HG03354 (cell line): ENCODE results near the gene CAMTA1.

Source experiments
- ATAC-seq: cut with Tn5 transposase; IDR thresholded peaks from one replicate; pipeline ENCODE4 v1.9.1; 2021; ENCODE audit warnings: mild to moderate bottlenecking; ENCODE audit not compliant: unreplicated experiment, poor library complexity, severe bottlenecking

Gene CAMTA1

DNA sequence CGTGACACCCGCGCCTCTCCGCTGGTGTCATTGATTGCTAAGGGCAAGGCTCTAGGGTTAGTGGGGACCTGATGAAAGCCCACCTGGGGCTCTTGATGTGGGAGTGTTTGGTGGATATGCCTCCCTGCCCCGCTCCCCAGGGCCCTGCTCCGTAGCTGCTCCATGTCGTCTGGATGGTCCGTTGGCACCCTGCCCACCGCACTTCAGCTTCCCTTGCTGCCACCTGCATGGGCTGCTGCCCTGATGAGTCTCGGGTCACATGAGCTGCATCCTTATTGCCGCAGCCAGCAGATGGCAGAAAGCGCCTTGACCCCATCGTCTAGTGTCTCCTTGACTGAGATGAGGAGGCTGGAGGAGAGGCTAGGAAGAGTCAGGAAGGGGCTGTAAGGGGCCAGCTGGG lies 439.4 kb downstream of the CAMTA1 start:
- no peak for ATAC-seq

DNA sequence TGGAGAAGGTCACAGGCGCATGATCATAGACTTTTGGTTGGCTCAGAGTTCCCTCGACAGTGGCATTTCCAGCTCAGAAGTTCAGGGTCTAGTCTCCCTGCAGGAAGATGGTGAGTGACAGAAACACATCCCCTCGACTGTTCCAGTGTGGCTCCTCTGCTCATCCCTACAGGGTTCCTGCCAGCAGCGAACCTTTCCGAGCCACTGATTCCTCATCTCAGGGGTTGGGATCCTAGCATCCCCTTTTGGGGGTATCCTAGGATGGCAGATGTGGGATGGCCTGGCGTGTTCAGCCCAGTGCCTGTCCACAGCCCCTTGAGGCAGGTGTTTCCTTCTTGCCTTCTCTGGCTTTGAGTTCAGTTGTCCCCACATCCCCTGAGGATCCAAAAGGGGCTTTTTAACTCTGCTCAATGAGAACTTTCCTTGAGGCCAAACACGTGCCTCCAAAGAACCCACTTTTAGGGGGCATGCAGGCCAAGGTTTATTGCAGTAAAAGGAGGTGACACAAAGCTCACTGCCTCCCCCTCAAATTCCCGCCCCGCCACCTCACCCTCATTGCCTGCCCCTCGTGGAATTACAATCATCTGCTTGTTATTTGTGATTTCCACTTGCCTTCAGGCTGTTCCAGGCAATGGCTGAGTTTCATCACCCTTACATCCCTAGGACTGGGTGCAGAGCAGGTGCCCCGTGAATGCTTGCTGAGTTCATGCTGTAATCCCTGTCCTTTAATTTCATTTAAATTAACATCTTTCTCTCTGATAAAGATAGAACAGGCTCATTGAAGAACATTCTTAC lies 440.7 kb downstream of the CAMTA1 start:
- ATAC-seq, result no peak

- ATAC-seq, result no peak
These were observed 442.4 kb downstream of the CAMTA1 start for GRCh38 chr1:7227654-7228053.

GRCh38 chr1:7228252-7228961 lies 443.2 kb downstream of the CAMTA1 start:
- no peak for ATAC-seq

DNA sequence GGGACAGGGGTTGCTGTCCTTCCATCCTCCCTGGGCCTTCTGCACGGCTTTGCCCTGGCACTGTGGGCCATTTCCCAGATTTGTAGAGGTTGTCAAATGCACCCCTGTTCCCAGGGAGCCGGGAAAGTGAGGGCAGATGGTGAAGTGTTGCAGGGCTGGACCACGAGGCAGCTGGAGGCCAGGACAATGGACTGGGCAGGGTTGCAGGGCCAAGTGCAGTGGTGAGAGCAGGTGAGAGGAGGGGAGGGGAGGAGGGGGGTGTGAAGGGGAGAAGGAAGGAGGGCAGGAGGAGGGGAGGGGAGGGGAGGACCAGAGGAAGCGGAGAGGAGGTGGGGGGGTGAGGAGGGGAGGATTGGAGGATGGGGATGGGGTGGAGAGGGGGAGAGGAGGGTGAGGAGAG lies 443.9 kb downstream of the CAMTA1 start:
- no peak for ATAC-seq

GRCh38 chr1:7229696-7230631 lies 444.7 kb downstream of the CAMTA1 start:
- ATAC-seq, result no peak

- no peak for ATAC-seq
These were observed 447.4 kb downstream of the CAMTA1 start for GRCh38 chr1:7232441-7233236.

- no peak for ATAC-seq
These were observed 447.9 kb downstream of the CAMTA1 start for GRCh38 chr1:7233237-7233540.

GRCh38 chr1:7233646-7234470 lies 448.6 kb downstream of the CAMTA1 start:
- ATAC-seq, result no peak

GRCh38 chr1:7234471-7234755 lies 449.2 kb downstream of the CAMTA1 start:
- ATAC-seq, result no peak

DNA sequence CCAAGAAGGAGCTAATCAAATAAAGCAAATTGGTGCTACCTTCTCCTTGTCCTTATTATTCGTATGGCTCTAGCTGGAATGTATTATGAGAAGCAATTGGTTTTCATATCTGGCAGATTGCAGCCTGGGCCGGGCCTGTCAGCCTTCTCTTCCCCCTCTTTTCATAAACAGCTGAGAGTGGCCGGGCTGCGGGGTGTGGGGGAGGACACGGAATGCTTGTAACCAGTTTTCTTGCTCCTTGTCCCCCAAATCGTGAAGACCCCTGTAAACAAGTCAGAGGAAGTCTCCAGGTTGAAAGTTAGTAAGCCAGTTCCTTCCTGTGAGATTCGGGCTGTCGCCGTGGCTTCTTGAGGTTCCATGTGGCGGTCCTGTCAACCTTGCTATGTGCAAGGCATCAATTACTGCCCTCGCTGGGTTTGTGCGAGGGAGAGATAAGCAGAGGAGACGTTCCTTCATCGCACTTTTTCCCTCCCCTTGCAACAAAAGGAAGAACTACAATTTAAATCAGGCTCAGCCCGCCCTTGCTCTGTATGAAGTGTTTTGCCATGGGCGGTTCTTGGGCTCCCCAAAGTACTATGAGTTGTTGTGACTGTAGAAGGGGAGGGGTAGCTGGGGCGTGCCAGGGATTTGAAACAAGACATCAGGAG lies 450.7 kb downstream of the CAMTA1 start:
- no peak for ATAC-seq

DNA sequence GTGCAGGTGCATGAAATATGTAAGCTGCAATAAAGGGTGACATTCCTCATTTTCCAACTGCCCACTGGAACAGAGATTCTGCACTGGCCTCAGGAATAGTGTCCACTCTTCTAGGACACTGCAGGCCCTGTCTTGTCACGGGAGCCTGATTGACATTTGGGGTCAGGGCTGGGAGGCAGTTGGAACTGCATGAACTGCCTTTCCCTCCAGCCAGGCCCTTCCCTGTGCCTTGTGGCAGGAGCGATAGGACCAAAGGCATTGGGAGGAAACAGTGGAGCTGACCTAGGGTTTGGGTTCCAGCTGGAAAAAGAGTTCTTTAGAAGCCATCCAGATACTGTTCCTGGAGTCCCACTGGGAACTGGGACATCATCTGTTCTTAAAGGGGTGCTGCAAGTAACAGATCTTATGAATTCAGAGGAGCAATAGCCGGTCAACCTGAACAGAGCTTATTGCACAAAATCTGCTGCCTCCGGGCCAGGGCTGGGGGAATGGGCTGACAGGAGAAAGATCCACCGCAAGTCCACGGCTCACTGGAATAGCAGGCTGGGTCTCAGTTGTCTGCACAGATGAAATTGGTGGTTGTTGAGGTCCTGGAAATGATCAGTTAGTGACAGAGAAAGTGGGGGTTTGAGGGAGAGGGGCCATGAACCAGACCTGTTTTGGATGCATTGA lies 451.7 kb downstream of the CAMTA1 start:
- ATAC-seq, result no peak

DNA sequence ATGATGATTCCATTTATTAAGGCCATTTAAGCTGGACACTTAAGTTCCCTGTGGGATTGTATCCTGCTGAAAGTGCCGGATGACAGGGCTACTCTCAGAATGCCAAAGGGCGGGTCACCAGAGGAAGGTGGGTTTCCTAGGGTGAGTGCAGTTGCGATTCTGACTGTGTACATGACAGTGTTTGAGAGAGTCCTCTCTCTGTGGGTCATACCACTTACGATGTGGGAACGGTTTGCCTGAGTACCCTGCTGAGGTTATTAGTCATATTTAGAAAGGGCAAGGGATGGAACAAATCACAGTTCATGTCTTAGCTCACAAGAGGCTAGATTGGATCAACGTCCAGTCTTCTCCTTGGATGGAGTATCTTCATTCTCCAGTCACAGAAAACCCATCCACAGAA lies 461.9 kb downstream of the CAMTA1 start:
- ATAC-seq, result no peak

DNA sequence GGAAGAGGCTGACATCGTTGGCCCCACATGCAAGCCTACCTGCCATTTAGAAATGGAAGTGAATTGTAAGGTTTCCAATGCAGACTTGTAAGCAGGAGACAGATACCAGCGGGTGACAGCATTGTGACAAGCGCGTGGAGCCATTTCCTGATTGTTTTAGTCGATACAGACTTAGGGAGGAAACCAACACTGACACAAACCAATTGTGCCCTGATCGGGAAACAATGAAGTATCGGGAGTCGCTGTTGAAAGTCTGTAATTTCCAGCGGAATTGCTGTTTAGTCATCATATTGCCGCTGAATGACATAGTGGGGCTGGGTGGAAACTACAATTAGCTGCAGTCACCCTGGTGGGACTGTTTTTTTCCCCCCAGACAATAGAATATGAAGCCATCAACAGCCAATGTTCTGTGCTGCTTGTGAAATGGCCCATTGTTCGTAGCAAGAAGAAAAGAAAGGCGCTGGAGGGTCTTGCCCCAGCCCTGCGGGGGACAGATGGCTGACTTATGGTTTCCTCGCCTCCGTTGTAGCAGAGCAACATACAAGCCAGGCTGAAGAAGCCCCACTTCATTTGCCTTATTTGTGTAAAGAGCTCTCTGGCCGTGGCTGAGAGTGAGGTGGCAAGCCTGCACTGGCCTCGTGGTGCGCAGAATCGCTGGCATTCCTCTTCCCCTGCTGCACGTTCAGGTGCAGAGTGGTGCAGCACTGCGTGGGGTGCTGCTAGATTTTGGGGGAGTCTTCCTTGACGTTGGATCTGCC lies 462.7 kb downstream of the CAMTA1 start:
- ATAC-seq, result no peak

DNA sequence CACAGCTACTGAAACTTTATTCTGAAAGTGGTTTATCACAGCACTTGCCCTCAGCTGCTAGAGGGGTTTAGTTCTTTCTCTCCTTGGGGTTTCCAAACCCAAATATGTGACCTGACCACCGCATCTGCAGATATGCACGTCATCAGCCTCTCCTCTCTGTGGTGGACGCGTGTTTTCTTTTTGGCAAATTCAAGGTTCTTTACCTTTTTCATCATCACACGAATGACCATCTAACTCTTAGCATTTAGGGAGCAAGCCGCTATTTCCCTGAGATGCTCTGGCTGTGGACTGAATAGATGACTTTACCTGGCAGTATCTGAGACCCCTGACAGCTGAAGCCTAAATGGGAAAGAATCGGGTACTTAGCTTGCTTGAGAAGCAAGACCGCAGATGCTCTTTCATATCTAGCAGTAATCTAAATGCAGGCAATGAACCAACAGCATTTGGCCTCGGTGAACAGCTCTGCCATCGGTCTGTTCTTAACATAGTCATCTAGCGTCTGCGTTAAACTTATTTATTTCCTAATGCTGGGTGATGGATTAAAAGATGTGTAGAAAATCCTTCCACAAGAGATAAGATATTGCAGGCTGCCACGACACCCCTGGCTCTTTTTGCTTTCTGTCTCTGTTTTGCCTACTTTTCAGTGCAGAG lies 463.4 kb downstream of the CAMTA1 start:
- ATAC-seq, result no peak

DNA sequence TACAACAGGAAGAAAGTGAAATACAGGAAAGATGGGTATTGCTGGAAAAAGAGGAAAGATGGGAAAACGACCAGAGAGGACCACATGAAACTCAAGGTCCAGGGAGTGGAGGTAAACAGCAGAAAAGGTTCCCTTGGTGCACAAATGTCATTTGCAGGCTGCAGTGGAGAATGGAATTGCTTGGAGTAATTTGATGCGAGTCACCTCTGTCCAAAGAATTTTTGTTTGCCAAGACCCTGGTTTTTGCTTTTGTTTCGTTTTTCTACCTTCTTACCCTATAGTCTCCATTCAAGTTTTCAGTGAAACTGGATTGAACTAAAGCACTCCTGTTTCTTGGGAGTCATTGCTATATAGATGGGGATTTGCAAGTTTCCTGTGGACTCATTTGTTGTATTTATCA lies 464.3 kb downstream of the CAMTA1 start:
- ATAC-seq, result no peak

- ATAC-seq, result no peak
These were observed 464.9 kb downstream of the CAMTA1 start for GRCh38 chr1:7250176-7250575.
